GM12872 (cell line): ENCODE results near the gene C2orf49.

Experiments
- CTCF ChIP-seq: IDR thresholded peaks from 3 replicates; pipeline ENCODE4 v1.5.1; 2011; ENCODE audit warnings: low read depth, mild to moderate bottlenecking, low read length, moderate library complexity; ENCODE audit not compliant: insufficient read depth

C2orf49 gene

GRCh38 chr2:105365206-105365605 lies 27.9 kb downstream of the C2orf49 start:
- no peak for TF ChIP-seq CTCF

DNA sequence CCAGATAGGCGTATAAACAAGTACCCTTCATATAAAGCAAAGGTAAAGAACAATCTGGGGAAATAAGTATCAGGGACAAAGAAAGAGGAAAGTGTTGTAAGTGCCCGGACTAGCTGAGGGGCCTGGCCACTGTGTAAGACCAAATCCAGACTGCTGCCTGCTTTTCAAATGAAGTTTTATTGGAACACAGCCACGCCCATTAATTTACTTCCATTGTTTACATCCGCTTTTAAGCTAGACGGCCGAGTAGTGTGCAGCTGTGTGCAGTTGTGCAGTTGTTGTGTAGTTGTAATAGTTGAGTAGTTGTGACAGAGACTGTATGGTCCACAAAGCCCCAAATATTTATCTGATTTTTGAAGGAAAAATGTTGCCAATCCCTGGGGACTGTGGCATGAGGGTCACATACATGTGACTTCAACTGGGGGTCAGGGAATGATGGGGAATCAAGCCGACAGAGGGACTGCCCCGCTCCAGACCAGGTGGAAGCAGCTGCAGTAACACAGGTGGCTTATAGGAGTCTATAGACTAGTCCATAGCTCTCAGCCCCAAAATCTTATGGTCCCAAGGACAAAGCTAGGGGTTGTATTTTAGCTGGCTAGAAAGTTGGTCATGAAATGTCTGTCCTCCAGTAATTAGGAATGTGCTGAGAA lies 31.5 kb downstream of the C2orf49 start:
- no peak for TF ChIP-seq CTCF

DNA sequence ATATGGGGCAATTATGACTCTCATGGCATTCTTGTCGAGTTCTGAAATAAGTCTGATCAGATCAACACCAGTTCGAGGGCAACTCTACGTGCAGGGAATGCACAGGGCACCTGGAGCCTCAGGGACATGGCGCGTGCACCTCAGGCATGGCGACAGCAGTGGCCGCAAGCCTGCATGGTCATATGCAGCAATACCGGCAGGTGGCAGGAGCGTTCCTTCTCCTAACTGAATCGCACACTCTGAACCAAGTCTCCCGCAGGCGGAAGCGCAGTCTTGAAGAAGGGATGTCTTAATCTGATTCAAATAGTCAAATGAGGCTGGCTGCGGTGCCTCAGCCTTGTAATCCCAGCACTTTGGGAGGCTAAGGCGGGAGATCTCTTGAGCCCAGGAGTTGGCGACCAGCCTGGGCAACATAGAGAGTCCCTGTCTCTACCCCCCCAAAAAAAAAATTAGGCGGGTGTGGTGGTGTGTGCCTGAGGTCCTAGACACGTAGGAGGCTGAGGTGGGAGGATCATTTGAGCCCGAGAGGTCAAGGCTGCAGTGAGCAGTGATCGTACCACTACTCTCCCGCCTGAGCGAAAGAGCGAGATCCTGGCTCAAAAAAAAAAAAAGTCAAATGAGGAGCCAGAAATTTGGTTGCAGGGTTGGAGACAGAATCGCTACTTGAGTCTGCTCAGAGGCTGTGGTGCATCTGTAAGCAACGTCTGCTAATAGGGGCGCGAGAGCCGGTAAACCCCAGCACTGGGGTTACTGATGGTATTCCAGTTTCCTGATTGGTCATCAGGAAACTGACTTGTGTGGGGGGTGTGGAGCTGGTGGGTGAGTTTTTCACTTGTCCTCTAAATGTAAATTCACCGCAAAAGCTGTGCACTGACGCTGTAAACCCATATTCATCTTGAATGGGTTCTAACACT lies 32.7 kb downstream of the C2orf49 start:
- peak; percentile 98 for TF ChIP-seq CTCF

DNA sequence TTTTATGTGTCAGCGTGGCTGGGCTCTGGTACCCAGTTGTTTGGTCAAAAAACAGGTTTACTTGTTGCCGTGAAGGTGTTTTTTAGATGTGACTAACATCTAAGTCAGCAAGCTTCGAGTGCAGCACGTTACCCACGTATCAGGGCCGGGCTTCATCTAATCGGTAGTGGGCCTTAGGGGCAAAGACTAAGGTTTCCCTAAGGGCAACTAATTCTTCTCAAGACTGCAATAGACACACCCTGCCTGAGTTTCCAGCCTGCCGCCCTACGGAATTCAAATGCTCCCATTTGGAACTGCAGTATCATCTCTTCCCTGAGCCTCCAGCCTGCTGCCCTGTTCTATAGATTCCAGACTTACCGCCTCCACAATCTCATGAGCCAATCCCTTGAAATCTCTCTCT lies 33.8 kb downstream of the C2orf49 start:
- no peak for TF ChIP-seq CTCF

- TF ChIP-seq CTCF = no peak
These were observed 34.5 kb downstream of the C2orf49 start for GRCh38 chr2:105371810-105372209.

DNA sequence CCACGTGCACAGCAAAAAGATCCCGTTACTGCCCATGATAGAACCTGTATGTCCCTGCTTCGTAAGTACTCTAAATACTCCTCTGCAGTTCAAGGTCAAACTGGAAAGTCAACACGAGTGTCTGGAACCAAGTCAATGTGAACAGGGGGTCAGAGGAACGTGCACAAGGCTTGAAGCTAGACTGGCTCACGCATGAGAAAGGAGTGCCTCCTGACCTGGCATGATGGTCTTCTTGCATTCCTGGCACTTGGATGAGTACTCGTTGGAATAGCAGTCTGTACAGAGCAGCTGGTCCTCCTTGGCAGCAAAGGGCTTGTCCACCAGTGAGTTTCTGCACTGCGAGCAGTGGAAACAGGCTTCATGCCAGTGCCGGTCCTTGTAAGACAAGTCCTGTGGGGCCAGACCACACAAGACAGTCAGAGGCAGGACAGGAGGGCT lies 36.0 kb downstream of the C2orf49 start:
- no peak for TF ChIP-seq CTCF

- TF ChIP-seq CTCF = no peak
These were observed 36.6 kb downstream of the C2orf49 start for GRCh38 chr2:105373895-105374401.
